ENCODE data around the gene RNF213.
"Not testable (repeated sequence)": the region's sequence is repeated elsewhere in the genome, so short reads cannot be mapped to it uniquely, and the experiment has no call there.

The RNF213 gene

DNA sequence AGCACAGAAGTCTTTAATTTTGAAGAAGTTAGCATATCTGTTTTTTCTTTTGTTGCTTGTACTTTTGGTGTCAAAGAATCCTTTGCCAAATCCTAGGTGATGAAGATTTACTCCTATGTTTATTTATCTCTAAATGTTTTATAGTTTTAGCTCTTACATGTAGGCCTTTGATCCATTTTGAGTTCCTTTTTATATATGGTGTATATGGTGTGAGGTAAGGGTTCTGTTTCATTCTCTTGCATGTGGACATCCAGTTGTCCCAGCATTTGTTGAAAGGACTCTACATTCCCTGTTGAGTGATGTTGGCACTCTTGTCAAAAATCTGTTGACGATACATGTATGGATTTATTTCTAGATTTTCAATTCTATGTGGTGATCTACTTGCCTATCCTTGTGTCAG is 62.2 kb downstream of the RNF213 start:
- no peak for FAIRE-seq

DNA sequence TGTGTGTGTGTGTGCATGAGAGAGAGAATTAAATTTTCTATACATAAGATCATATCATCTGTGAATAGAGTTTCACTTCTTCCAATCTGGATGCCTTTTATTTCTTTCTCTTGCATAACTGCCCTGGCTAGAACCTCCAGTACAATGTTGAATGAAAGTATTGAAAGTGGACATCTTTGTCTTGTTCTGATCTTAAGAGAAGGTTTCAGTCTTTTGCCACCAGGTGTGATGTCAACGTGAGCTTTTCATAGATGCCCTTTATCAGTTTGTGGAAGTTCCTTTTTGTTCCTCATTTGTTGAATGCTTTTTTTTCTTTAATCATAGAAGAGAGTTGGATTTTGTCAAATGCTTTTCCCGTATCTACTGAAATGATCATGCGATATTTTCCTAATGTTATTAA is 63.3 kb downstream of the RNF213 start:
- no peak for FAIRE-seq

DNA sequence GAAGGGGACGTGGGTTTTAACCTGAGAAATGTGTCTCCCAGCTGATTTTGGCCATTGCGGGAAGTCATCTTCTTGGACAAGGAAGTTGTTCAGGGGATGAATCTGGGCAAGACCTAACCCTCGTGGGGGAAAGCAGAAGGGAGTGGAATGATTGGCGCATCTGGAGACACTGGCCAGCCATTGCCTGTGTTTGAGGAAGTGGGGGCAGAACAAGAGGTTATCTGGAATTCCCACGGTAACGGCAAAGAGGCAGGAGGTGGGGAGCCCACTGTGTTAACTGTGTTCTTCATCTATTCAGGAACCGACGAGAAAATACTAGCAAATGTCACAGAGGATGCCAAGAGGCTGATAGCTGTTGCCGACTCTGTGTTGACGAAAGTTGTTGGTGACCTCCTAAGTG is 66.9 kb downstream of the RNF213 start:
- FAIRE-seq, result no peak

DNA sequence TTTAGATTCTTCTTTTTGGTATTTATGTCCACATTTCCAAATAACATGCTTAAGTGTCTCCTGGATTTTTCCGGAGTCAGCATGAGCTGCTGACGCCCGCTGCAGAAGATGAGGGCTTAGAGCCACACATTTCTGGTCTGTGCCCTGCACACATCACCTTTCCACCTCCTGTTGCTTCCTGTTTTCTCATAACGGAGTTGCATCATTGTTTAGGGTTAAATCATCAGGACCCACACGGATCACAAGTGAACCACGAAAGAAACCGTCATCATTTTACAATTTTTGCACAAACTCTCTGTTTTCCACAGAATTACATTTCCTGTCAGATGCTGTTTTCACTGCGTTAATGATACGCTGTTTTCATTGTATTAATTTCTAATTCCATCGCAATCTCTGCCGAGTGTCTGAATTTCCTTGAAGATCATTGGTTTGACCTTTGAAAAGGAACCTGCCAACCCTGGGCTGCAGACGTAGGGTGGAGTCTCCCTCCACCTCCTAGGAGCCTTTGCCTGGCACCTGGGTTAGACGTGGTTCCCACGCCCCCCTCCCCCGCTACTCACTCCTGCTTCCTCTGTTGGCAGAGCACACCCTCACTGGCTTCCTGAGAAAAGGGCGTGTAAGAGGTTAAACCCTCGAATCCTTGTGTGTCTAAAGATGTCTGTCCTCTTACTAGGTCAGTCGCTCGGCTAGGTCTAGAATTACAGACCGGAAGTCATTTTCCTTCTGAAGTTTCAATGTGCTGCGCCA is 68.2 kb downstream of the RNF213 start:
- FAIRE-seq, result no peak

DNA sequence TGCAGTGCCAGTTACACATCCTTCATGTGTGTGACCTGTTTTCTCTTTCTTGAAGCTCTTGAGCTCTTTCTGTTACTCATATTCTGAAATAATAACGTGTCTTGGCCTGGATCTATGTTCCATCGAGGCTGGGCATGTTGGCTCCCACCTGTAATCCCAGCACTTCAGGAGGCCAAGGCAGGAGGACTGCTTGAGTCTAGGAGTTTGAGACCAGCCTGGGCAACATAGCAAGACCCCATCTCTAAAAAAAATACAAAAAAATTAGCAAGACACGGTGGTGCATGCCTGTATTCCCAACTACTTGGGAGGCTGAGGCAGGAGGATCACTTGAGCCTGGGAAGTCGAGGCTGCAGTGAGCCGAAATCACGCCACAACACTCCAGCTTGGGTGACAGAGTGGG is 68.8 kb downstream of the RNF213 start:
- not testable (repeated sequence) for FAIRE-seq

- no peak for FAIRE-seq
Measured at GRCh38 chr17:80330276-80330675, 69.6 kb downstream of the RNF213 start.

GRCh38 chr17:80330938-80331337 is 70.3 kb downstream of the RNF213 start:
- not testable (repeated sequence) for FAIRE-seq

DNA sequence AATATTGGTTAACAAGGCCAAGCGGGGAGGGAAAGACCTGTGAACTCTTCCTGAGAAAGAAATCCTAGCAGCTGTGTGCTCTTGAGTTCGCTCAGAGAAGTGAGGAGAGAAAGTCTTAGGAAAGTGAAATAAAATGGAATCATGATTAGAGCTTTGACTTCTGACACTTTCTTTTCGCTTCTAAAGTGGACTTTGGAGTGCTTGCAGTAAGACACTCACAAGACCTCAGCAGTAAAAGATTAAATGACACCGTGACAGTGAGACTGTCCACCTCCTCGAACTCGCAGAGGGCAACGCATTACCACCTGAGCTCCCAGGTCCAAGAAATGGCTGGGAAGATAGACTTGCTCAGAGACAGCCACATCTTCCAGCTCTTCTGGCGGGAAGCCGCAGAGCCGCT is 71.2 kb downstream of the RNF213 start:
- FAIRE-seq, result no peak

GRCh38 chr17:80337195-80337895 is 76.7 kb downstream of the RNF213 start:
- no peak for FAIRE-seq

DNA sequence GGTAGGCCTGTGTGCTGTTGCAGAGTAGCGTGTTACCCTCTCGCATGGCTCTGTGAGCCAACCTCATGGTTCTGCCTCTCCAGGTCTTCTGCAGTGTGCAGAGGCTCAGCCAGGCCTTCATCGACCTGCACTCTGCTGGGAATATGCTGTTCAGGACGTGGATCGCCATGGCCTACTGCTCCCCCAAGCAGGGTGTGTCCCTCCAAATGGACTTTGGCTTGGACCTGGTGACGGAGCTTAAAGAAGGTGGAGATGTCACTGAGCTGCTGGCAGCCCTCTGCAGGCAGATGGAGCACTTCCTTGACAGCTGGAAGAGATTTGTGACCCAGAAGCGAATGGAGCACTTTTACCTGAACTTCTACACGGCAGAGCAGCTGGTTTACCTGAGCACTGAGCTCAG is 78.5 kb downstream of the RNF213 start:
- no peak for FAIRE-seq

- no peak for FAIRE-seq
Measured at GRCh38 chr17:80339731-80340456, 79.2 kb downstream of the RNF213 start.

GRCh38 chr17:80345321-80345720 is 84.7 kb downstream of the RNF213 start:
- FAIRE-seq, result no peak

DNA sequence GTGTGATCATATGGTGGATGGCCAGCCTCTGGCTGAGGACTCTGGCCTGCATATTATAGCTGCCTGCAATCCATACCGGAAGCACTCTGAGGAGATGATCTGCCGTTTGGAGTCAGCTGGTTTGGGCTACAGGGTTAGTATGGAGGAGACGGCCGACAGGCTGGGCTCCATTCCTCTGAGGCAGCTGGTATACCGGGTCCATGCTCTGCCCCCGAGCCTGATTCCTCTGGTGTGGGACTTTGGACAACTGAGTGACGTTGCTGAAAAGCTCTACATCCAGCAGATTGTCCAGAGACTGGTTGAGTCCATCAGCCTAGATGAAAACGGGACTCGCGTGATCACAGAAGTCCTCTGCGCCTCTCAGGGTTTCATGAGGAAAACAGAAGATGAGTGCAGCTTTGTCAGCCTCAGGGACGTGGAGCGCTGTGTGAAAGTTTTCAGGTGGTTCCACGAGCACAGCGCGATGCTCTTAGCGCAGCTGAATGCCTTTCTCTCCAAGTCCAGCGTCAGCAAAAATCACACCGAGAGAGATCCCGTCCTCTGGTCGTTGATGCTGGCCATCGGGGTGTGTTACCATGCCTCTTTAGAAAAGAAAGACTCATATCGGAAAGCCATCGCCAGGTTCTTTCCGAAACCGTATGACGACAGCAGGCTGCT is 85.3 kb downstream of the RNF213 start:
- FAIRE-seq, result no peak

DNA sequence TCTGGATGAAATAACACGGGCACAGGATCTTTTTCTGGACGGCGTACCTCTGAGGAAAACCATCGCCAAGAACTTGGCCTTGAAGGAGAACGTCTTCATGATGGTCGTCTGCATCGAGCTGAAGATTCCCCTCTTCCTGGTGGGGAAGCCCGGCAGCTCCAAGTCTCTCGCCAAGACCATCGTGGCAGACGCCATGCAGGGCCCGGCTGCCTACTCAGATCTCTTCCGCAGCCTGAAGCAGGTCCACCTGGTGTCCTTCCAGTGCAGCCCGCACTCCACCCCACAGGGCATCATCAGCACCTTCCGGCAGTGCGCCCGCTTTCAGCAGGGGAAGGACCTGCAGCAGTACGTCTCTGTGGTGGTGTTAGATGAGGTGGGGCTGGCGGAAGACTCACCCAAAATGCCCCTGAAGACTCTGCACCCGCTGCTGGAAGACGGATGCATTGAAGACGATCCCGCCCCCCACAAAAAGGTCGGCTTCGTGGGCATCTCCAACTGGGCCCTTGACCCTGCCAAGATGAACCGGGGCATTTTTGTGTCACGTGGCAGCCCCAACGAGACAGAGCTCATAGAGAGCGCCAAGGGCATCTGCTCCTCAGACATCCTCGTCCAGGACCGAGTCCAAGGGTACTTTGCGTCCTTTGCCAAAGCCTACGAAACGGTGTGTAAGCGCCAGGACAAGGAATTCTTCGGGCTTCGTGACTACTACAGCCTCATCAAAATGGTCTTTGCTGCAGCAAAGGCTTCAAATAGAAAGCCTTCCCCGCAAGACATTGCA is 86.0 kb downstream of the RNF213 start:
- no peak for FAIRE-seq

DNA sequence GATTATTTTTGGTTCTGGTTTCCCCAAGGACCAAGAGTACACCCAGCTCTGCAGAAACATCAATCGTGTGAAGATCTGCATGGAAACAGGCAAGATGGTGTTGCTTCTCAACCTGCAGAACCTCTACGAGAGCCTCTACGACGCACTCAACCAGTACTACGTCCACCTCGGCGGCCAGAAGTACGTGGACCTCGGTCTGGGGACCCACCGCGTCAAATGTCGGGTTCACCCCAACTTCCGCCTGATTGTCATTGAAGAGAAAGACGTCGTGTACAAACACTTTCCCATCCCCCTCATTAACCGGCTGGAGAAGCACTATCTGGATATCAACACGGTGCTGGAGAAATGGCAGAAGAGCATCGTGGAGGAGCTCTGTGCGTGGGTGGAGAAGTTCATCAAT is 86.9 kb downstream of the RNF213 start:
- no peak for FAIRE-seq

- no peak for FAIRE-seq
Measured at GRCh38 chr17:80347948-80348351, 87.3 kb downstream of the RNF213 start.

GRCh38 chr17:80348551-80349150 is 88.0 kb downstream of the RNF213 start:
- no peak for FAIRE-seq

GRCh38 chr17:80349151-80349651 is 88.5 kb downstream of the RNF213 start:
- no peak for FAIRE-seq

DNA sequence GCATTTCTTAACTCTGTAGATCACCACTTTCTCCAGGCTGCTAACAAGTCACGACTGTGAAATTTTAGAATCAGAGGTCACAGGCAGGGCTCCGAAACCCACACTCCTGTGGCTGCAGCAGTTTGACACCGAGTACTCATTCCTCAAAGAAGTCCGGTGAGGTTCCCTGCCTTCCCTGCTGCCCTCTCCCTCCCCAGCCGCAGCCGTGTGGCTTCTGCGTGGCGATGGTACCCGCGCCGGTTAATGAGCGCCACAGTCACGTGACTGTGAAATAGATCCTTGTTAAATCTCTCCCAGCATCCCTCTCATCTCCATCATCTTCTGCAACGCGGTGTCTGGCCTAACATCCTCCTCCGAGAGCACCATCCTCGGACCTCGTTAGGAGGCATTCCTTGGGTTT is 89.1 kb downstream of the RNF213 start:
- FAIRE-seq, result no peak

GRCh38 chr17:80352216-80352895 is 91.7 kb downstream of the RNF213 start:
- no peak for FAIRE-seq

DNA sequence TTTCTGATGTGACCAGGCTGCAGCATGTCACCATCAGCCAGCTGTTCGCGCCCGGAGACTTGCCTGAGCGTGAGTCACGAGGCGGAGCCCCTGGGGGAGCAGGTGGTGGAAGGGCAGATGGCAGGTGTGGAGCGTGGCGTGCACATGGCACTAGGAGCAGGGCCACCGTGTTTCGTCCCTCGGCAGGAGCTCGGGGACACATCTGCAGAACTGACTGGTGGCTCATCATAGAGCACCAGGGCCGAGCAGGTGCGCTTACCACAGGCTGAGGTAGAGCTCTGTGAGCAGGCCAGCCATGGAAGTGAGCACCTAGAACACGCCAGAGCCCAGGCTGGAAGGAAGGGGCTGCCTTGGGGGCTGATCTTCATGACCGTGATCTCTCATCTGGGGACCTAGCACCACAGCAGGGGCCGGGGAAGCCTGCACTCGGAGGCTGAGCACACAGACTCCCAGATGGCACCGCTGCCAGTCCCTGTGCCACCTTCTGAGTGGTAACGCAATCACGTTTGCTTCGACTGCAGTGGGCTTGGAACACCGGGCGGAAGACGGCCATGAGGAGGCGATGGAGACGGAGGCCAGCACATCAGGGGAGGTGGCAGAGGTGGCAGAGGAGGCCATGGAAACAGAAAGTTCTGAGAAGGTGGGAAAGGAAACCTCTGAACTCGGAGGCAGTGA is 92.5 kb downstream of the RNF213 start:
- no peak for FAIRE-seq

Data from G401.6 (cell line).